Measurements from ENCODE around the gene NUMBL. TPM values are rescaled to one million over a fixed set of nuclear protein-coding genes. Genes with fewer than 3 reads are reported as not detected.

The NUMBL gene
- total and polyA plus RNA-seq, 2 of the 8 experiments (the other 6 are each of a cell fraction or from before 2014, with no cell fraction given), result 13.5 to 24.8 TPM

- H2BK20ac ChIP-seq (ENCODE audit: low read length), result no peak overlapping the region
- H4K8ac ChIP-seq (ENCODE audit: extremely low read depth, insufficient read depth, low read length), result no peak overlapping the region
- POLR2A ChIA-PET (ENCODE audit: partially characterized antibody), result interaction anchor here (1.3 kb wide), 1 partner anchor 9 kb away, joined by 5 read pairs; no protein-coding TSS in a partner anchor
- no peak for FAIRE-seq
- no peaks in the 10 kb centered on the region for H3K27me3 ChIP-seq (replicated peaks in 1 of 4; ENCODE audit: control insufficient read depth in 3 of 4, extremely low read depth in 1 of 4, insufficient read depth in 3 of 4, low read length in 3 of 4)
- H4K91ac ChIP-seq (replicated peaks; ENCODE audit: insufficient read length, low read length), result no peak overlapping the region
- H2AK5ac ChIP-seq (ENCODE audit: low read depth, low read length), result no peak overlapping the region
- H3K18ac ChIP-seq (ENCODE audit: extremely low read depth, low read length), result no peak overlapping the region
- H3K79me1 ChIP-seq (ENCODE audit: low read depth, low read length), result peaks cover 2% of the 10 kb centered on the region
- H3K4ac ChIP-seq (replicated peaks; ENCODE audit: insufficient read length, low read depth, low read length), result no peak overlapping the region
- 80% methylated on average over 4 of the region's 4 CpGs; no CpG with 5 or more reads in 1 of the 2 experiments for WGBS, 2 experiments (ENCODE audit: extremely low coverage in 1 of 2, insufficient coverage in 1 of 2, insufficient read length in 1 of 2, insufficient replicate concordance in 2 of 2, low coverage in 1 of 2, low lambda C conversion rate in 2 of 2, missing lambda C conversion rate in 1 of 2)
- CTCF ChIA-PET (ENCODE audit: partially characterized antibody), result interaction anchor here (0.6 to 3.2 kb wide), 8 partner anchors 8 to 359 kb away, joined by 3 to 15 read pairs (median 4); no protein-coding TSS in a partner anchor
- no peak for DNase-seq (ENCODE audit: low read depth in 1 of 2, low spot score in 2 of 2)
- H3K79me2 ChIP-seq (ENCODE audit: control insufficient read depth in 1 of 2, insufficient read depth in 2 of 2, low read length in 2 of 2), result peaks cover 0 to 11% of the 10 kb centered on the region in 2 experiments; a peak in 3 of 4 replicates
- no peak overlapping the region for H2BK12ac ChIP-seq (ENCODE audit: low read depth, low read length)
- TF ChIP-seq GTF2F1 (IDR thresholded peaks at IDR 0.05; ENCODE audit: borderline replicate concordance, low read depth, low read length) (no peak), SP1 (IDR thresholded peaks at IDR 0.05; ENCODE audit: low read depth, low read length) (no peak), SAP30 (IDR thresholded peaks at IDR 0.05; ENCODE audit: insufficient read depth, insufficient replicate concordance, low read length) (no peak), MAFK (IDR thresholded peaks at IDR 0.05; ENCODE audit: low read depth, low read length) (no peak), CTBP2 (IDR thresholded peaks at IDR 0.05; ENCODE audit: borderline replicate concordance, insufficient read depth, insufficient read length, low read length) (no peak), YY1 (IDR thresholded peaks at IDR 0.05; ENCODE audit: low read depth, low read length) (no peak), TBP (IDR thresholded peaks at IDR 0.05; ENCODE audit: low read depth, low read length) (no peak), SIRT6 (IDR thresholded peaks at IDR 0.05; ENCODE audit: low read length) (no peak), EZH2 (IDR thresholded peaks at IDR 0.05; ENCODE audit: low read depth, low read length, severe bottlenecking) (no peak), FOSL1 (IDR thresholded peaks at IDR 0.05; ENCODE audit: insufficient read depth, low read depth, low read length) (no peak), POU5F1 (IDR thresholded peaks at IDR 0.05; ENCODE audit: low read depth, low read length) (no peak), SP2 (IDR thresholded peaks at IDR 0.05; ENCODE audit: low read length) (no peak), BCL11A (IDR thresholded peaks at IDR 0.05; ENCODE audit: low read depth in 2 of 2, low read length in 2 of 2) (no peak)
- H2BK120ac ChIP-seq (replicated peaks; ENCODE audit: low read depth, low read length), result no peak overlapping the region
- no peak overlapping the region for H3K4me3 ChIP-seq (ENCODE audit: extremely low read depth in 1 of 4, insufficient read depth in 2 of 4, low read depth in 3 of 4, low read length in 4 of 4)
- no peak overlapping the region for H2BK15ac ChIP-seq (ENCODE audit: low read length)
- H2BK5ac ChIP-seq (ENCODE audit: low read depth, low read length), result no peak overlapping the region
- H2AFZ ChIP-seq (ENCODE audit: low read length), result no peak overlapping the region
- H3K56ac ChIP-seq (replicated peaks; ENCODE audit: insufficient read length, low read depth, low read length), result no peak overlapping the region
- no peak overlapping the region for H3K4me2 ChIP-seq (ENCODE audit: insufficient read depth in 1 of 2, low read depth in 2 of 2, low read length in 2 of 2)
- peaks cover 9% of the 10 kb centered on the region; the same call in 1 of the 2 replicates for H3K23me2 ChIP-seq (ENCODE audit: low read depth, low read length)
- no peaks in the 10 kb centered on the region for H3K9me3 ChIP-seq (ENCODE audit: insufficient read depth in 2 of 2, low read depth in 1 of 2, low read length in 1 of 2)
- no peak overlapping the region for H3K27ac ChIP-seq (ENCODE audit: low read depth, low read length)
- H4K20me1 ChIP-seq (replicated peaks in 1 of 2; ENCODE audit: control insufficient read depth in 1 of 2, insufficient read depth in 2 of 2, low read length in 2 of 2), result peaks cover 0 to 7% of the 10 kb centered on the region in 2 experiments
- no peak overlapping the region for H3K14ac ChIP-seq (ENCODE audit: insufficient read length)
- no peak overlapping the region for H3K23ac ChIP-seq (ENCODE audit: insufficient read length)
- H3K36me3 ChIP-seq (ENCODE audit: control insufficient read depth in 2 of 4, insufficient read depth in 4 of 4, low read length in 3 of 4), result peaks cover 0 to 14% (median 8%) of the 10 kb centered on the region in 4 experiments; a peak in 5 of 8 replicates
- H3K9ac ChIP-seq (replicated peaks in 1 of 4; ENCODE audit: extremely low read depth in 1 of 4, low read depth in 3 of 4, low read length in 3 of 4), result no peak overlapping the region
- H3K4me1 ChIP-seq (replicated peaks in 1 of 4; ENCODE audit: control insufficient read depth in 3 of 4, insufficient read depth in 4 of 4, low read length in 3 of 4), result peaks cover 0 to 23% (median 15%) of the 10 kb centered on the region in 4 experiments; a peak in 6 of 7 replicates
- H4K5ac ChIP-seq (ENCODE audit: insufficient read length, low read depth, low read length), result no peak overlapping the region
Measured at GRCh38 chr19:40693896-40694295, 3.4 kb upstream of the NUMBL start.
